B cell (primary cell): ENCODE data around the gene B4GALNT3. TPM values are rescaled to one million over a fixed set of nuclear protein-coding genes. Genes with fewer than 3 reads are reported as not detected.

Experiments used
- ATAC-seq: fragments of 200-7000 bp; cut with Tn5 transposase; one replicate; pipeline ENCODE4 v1.10.0; 2021; ENCODE audit warnings: low read depth, mild to moderate bottlenecking, moderate number of reproducible peaks, moderate library complexity
- CTCF ChIA-PET: fragments of 350-600 bp; sonication (Branson Sonifier 250); formaldehyde crosslinking; loops from one replicate; lab custom pipeline; 2021; ENCODE audit warnings: antibody characterized with exemption, inconsistent platforms; lab: Charles Lee
- POLR2A ChIA-PET: fragments of 350-600 bp; sonication (Branson Sonifier 250); formaldehyde crosslinking; loops from one replicate; lab custom pipeline; 2021; ENCODE audit warnings: antibody characterized with exemption; lab: Charles Lee
- DNase-seq: peaks from one replicate; pipeline ENCODE4 v3.0.0; 2013
- H2AFZ ChIP-seq: 2 replicates; pipeline ENCODE4 v1.6.1; 2012; ENCODE audit warnings: mild to moderate bottlenecking, low read depth, low read length; ENCODE audit not compliant: insufficient read depth, poor library complexity, severe bottlenecking
- H3K27ac ChIP-seq, 2 donors: 1 replicate in 1 of 2; 2 replicates in 1 of 2; pipeline ENCODE4 v1.5.1; 2012 to 2013; ENCODE audit warnings: low read length in 2 of 2, mild to moderate bottlenecking in 2 of 2, moderate library complexity in 1 of 2
- H3K27me3 ChIP-seq, 4 experiments: fragments of 200-600 bp in 1 of 4; sonication (generic) in 1 of 4; replicated peaks in 1 of 4; 1 replicate in 2 of 4; 2 replicates in 2 of 4; pipeline versions ENCODE4 v1.6.1 to v1.7.0; 2013 to 2016; ENCODE audit warnings: low read length in 3 of 4, mild to moderate bottlenecking in 2 of 4, mixed read lengths in 1 of 4, moderate library complexity in 1 of 4; ENCODE audit not compliant: insufficient read depth in 4 of 4, control insufficient read depth in 3 of 4; ENCODE audit errors: control extremely low read depth in 1 of 4
- H3K36me3 ChIP-seq, 2 experiments: replicated peaks in 1 of 2; 1 replicate in 1 of 2; 2 replicates in 1 of 2; pipeline versions ENCODE4 v1.6.1 to v1.7.1; 2013; ENCODE audit warnings: low read length in 1 of 2; ENCODE audit not compliant: insufficient read depth in 2 of 2, control insufficient read depth in 1 of 2; ENCODE audit errors: control extremely low read depth in 1 of 2, extremely low read depth in 1 of 2
- H3K4me1 ChIP-seq, 2 donors: fragments of 200-600 bp in 1 of 2; sonication (generic) in 1 of 2; 1 replicate in 1 of 2; 2 replicates in 1 of 2; pipeline versions ENCODE4 v1.5.1 to v1.6.1; 2013 to 2017; ENCODE audit warnings: low read length in 2 of 2; ENCODE audit not compliant: control insufficient read depth in 2 of 2, insufficient read depth in 2 of 2
- H3K4me2 ChIP-seq: replicated peaks from 2 replicates; pipeline ENCODE3; 2012; ENCODE audit warnings: mild to moderate bottlenecking, low read depth, low read length; ENCODE audit not compliant: poor library complexity, severe bottlenecking
- H3K4me3 ChIP-seq, 5 experiments: fragments of 200-600 bp in 1 of 5; sonication (generic) in 1 of 5; 1 replicate in 3 of 5; 2 replicates in 2 of 5; pipeline versions ENCODE4 v1.5.1 to v1.7.0; 2011 to 2016; ENCODE audit warnings: low read length in 4 of 5, mild to moderate bottlenecking in 4 of 5, low read depth in 2 of 5, control low read depth in 1 of 5, moderate library complexity in 1 of 5; ENCODE audit not compliant: insufficient read depth in 1 of 5; ENCODE audit errors: control extremely low read depth in 1 of 5, extremely low read depth in 1 of 5
- H3K79me2 ChIP-seq: fragments of 200-600 bp; sonication (generic); one replicate; pipeline ENCODE4 v1.6.0; 2016; ENCODE audit warnings: low read length; ENCODE audit not compliant: control insufficient read depth, insufficient read depth
- H3K9ac ChIP-seq: fragments of 200-600 bp; sonication (generic); 2 replicates; pipeline ENCODE4 v1.6.1; 2017; ENCODE audit warnings: mild to moderate bottlenecking, low read length, moderate library complexity
- H3K9me3 ChIP-seq, 3 donors: one replicate each; pipeline versions ENCODE4 v1.6.1 to v1.7.1; 2013; ENCODE audit warnings: low read length in 2 of 3; ENCODE audit not compliant: control insufficient read depth in 2 of 3, insufficient read depth in 1 of 3; ENCODE audit errors: control extremely low read depth in 1 of 3
- H4K20me1 ChIP-seq: 2 replicates; pipeline ENCODE4 v1.6.0; 2012; ENCODE audit warnings: mild to moderate bottlenecking, low read length; ENCODE audit not compliant: insufficient read depth, control insufficient read depth, poor library complexity, severe bottlenecking
- H3K27ac Mint-ChIP-seq: one replicate; pipeline ENCODE4 v1.8.0; 2021; ENCODE audit warnings: mixed read lengths
- H3K27me3 Mint-ChIP-seq: one replicate; pipeline ENCODE4 v1.8.0; 2021; ENCODE audit warnings: mixed read lengths
- H3K4me1 Mint-ChIP-seq: one replicate; pipeline ENCODE4 v1.8.0; 2021; ENCODE audit warnings: mixed read lengths
- H3K4me3 Mint-ChIP-seq: one replicate; pipeline ENCODE4 v1.8.0; 2021; ENCODE audit warnings: mixed read lengths
- H3K9me3 Mint-ChIP-seq: one replicate; pipeline ENCODE4 v1.8.0; 2022; ENCODE audit warnings: mixed read lengths; ENCODE audit not compliant: insufficient read depth
- CTCF ChIP-seq: fragments of 200-600 bp; IDR thresholded peaks from one replicate; pipeline ENCODE4 v1.8.0; 2022; ENCODE audit warnings: antibody characterized with exemption, mild to moderate bottlenecking
- EZH2 ChIP-seq: IDR thresholded peaks from 2 replicates; pipeline ENCODE4 v1.6.1; 2012; ENCODE audit warnings: borderline replicate concordance, low read depth, mild to moderate bottlenecking, moderate library complexity, low read length; ENCODE audit not compliant: insufficient read depth, poor library complexity, severe bottlenecking
- WGBS: methylation state at CpG from one replicate; pipeline ENCODE4 v1.1.5; 2013; ENCODE audit warnings: missing lambda C conversion rate; ENCODE audit not compliant: insufficient coverage; 5-methylcytosine and 5-hydroxymethylcytosine counted together
- intact Hi-C: fragments of 100-400 bp; cut with micrococcal nuclease; formaldehyde crosslinking; loops from one replicate; pipeline ENCODE4 v1.10.0; 2022
- polyA plus RNA-seq: library from polyadenylated mRNA; depleted of rRNA; stranded (reverse); fragments of >200 nt; gene quantifications from 2 replicates; pipeline ENCODE4 v1.2.3, GENCODE V29; 2012
- total RNA-seq, 2 donors: library from RNA; stranded (reverse); fragments of 120-200 nt in 1 of 2; gene quantifications; 1 replicate in 1 of 2; 2 replicates in 1 of 2; pipeline versions ENCODE4 v1.2.3 to v1.2.4, GENCODE V29; 2013 to 2022

The B4GALNT3 gene
- total and polyA plus RNA-seq, 2 donors (not counting 1 experiment from before 2014, with no cell fraction given), result 0.25 TPM; not detected in 1

- H3K4me3 ChIP-seq, result no peak overlapping the region
- no peak overlapping the region for H3K4me2 ChIP-seq
- no peaks in the 10 kb centered on the region for H4K20me1 ChIP-seq
- no peaks in the 10 kb centered on the region for H3K4me1 ChIP-seq
- no peak overlapping the region for H2AFZ ChIP-seq
- WGBS, result 73% methylated on average over 7 of the region's 13 CpGs
- no peaks in the 10 kb centered on the region for H3K9me3 Mint-ChIP-seq
- H3K79me2 ChIP-seq, result no peaks in the 10 kb centered on the region
- H3K27ac Mint-ChIP-seq, result no peak overlapping the region
- peaks cover 43% of the 10 kb centered on the region for H3K27me3 Mint-ChIP-seq
- no peak for TF ChIP-seq EZH2
- TF ChIP-seq CTCF, result no peak
- no peaks in the 10 kb centered on the region for H3K4me1 Mint-ChIP-seq
- DNase-seq, result no peak
- no peak for ATAC-seq
- intact Hi-C loops, result no loop called here
- no peak overlapping the region for H3K9ac ChIP-seq
- H3K36me3 ChIP-seq, result no peaks in the 10 kb centered on the region
- H3K27me3 ChIP-seq, result peaks cover 0 to 12% (median 3%) of the 10 kb centered on the region in 4 experiments
- no peak overlapping the region for H3K4me3 Mint-ChIP-seq
- H3K27ac ChIP-seq, result no peak overlapping the region
- H3K9me3 ChIP-seq, result no peaks in the 10 kb centered on the region
- POLR2A ChIA-PET, result no interaction called here
- CTCF ChIA-PET, result no interaction called here
Observed at GRCh38 chr12:480831-481816, 21.4 kb downstream of the B4GALNT3 start.

GRCh38 chr12:482061-482460 lies 22.3 kb downstream of the B4GALNT3 start:
- Histone ChIP-seq H3K4me3 (no peak overlapping the region), H2AFZ (no peak overlapping the region), H3K27me3 (peaks cover 0 to 12% (median 3%) of the 10 kb centered on the region in 4 experiments), H3K4me2 (no peak overlapping the region), H4K20me1 (no peaks in the 10 kb centered on the region), H3K9me3 (no peaks in the 10 kb centered on the region), H3K9ac (no peak overlapping the region), H3K36me3 (no peaks in the 10 kb centered on the region), H3K4me1 (no peaks in the 10 kb centered on the region), H3K27ac (no peak overlapping the region), H3K79me2 (no peaks in the 10 kb centered on the region)
- no peaks in the 10 kb centered on the region for H3K4me1 Mint-ChIP-seq
- H3K9me3 Mint-ChIP-seq, result no peaks in the 10 kb centered on the region
- no peak overlapping the region for H3K4me3 Mint-ChIP-seq
- ChIA-PET CTCF (no interaction called here), POLR2A (no interaction called here)
- DNase-seq (no peak), ATAC-seq (no peak)
- intact Hi-C loops, result no loop called here
- peaks cover 49% of the 10 kb centered on the region for H3K27me3 Mint-ChIP-seq
- whole genome bisulfite sequencing, result 73% methylated on average over 3 of the region's 3 CpGs
- H3K27ac Mint-ChIP-seq, result no peak overlapping the region
- no peak for TF ChIP-seq EZH2
- no peak for TF ChIP-seq CTCF
